ENCODE data around the gene NEK6.

The NEK6 gene

GRCh38 chr9:124384846-124385245, 127.1 kb downstream of the NEK6 start:
- Histone ChIP-seq H3K27me3 (ENCODE audit: control insufficient read depth, low read length) (no peaks in the 10 kb centered on the region), H3K79me2 (ENCODE audit: control insufficient read depth, low read length) (peaks cover 53% of the 10 kb centered on the region), H3K9me2 (replicated peaks; ENCODE audit: control insufficient read depth, low read length) (no peaks in the 10 kb centered on the region), H3F3A (ENCODE audit: control insufficient read depth, insufficient read depth) (no peaks in the 10 kb centered on the region), H4K20me1 (ENCODE audit: control insufficient read depth, insufficient read depth, low read depth, low read length) (peaks cover 10% of the 10 kb centered on the region; the same call in 1 of the 2 replicates), H3K36me3 (ENCODE audit: control insufficient read depth, low read length) (peaks cover 42% of the 10 kb centered on the region), H3K4me3 (ENCODE audit: low read length) (no peak overlapping the region), H3K9me3 (ENCODE audit: control insufficient read depth, insufficient read depth, low read length) (no peaks in the 10 kb centered on the region), H3K27ac (ENCODE audit: low read depth, low read length) (no peak overlapping the region), H3K4me2 (ENCODE audit: low read length) (no peak overlapping the region), H3K4me1 (ENCODE audit: control insufficient read depth, low read length) (no peaks in the 10 kb centered on the region)
- TF ChIP-seq CTCF (IDR thresholded peaks at IDR 0.05; ENCODE audit: low read depth, low read length, poor library complexity, severe bottlenecking) (no peak), EZH2phosphoT487 (IDR thresholded peaks at IDR 0.05; ENCODE audit: borderline replicate concordance, low read length) (no peak)

- H3K36me3 ChIP-seq (ENCODE audit: control insufficient read depth, low read length): peaks cover 39% of the 10 kb centered on the region
- H3K27ac ChIP-seq (ENCODE audit: low read depth, low read length): no peak overlapping the region
- H3K9me2 ChIP-seq (replicated peaks; ENCODE audit: control insufficient read depth, low read length): no peaks in the 10 kb centered on the region
- no peaks in the 10 kb centered on the region for H3K9me3 ChIP-seq (ENCODE audit: control insufficient read depth, insufficient read depth, low read length)
- no peak overlapping the region for H3K4me3 ChIP-seq (ENCODE audit: low read length)
- no peaks in the 10 kb centered on the region for H3K27me3 ChIP-seq (ENCODE audit: control insufficient read depth, low read length)
- H3K4me2 ChIP-seq (ENCODE audit: low read length): no peak overlapping the region
- H3K79me2 ChIP-seq (ENCODE audit: control insufficient read depth, low read length): peaks cover 61% of the 10 kb centered on the region
- peaks cover 10% of the 10 kb centered on the region; the same call in 1 of the 2 replicates for H4K20me1 ChIP-seq (ENCODE audit: control insufficient read depth, insufficient read depth, low read depth, low read length)
- H3K4me1 ChIP-seq (ENCODE audit: control insufficient read depth, low read length): no peaks in the 10 kb centered on the region
- TF ChIP-seq EZH2phosphoT487 (IDR thresholded peaks at IDR 0.05; ENCODE audit: borderline replicate concordance, low read length): no peak
- no peak for TF ChIP-seq CTCF (IDR thresholded peaks at IDR 0.05; ENCODE audit: low read depth, low read length, poor library complexity, severe bottlenecking)
- H3F3A ChIP-seq (ENCODE audit: control insufficient read depth, insufficient read depth): no peaks in the 10 kb centered on the region
Observed at GRCh38 chr9:124385623-124386022, 127.9 kb downstream of the NEK6 start.

- TF ChIP-seq EZH2phosphoT487 (IDR thresholded peaks at IDR 0.05; ENCODE audit: borderline replicate concordance, low read length) (no peak), CTCF (IDR thresholded peaks at IDR 0.05; ENCODE audit: low read depth, low read length, poor library complexity, severe bottlenecking) (no peak)
- Histone ChIP-seq H3K79me2 (ENCODE audit: control insufficient read depth, low read length) (peaks cover 66% of the 10 kb centered on the region), H4K20me1 (ENCODE audit: control insufficient read depth, insufficient read depth, low read depth, low read length) (peaks cover 13% of the 10 kb centered on the region; the same call in 1 of the 2 replicates), H3K4me2 (ENCODE audit: low read length) (no peak overlapping the region), H3K9me3 (ENCODE audit: control insufficient read depth, insufficient read depth, low read length) (no peaks in the 10 kb centered on the region), H3K9me2 (replicated peaks; ENCODE audit: control insufficient read depth, low read length) (no peaks in the 10 kb centered on the region), H3K36me3 (ENCODE audit: control insufficient read depth, low read length) (peaks cover 36% of the 10 kb centered on the region), H3F3A (ENCODE audit: control insufficient read depth, insufficient read depth) (no peaks in the 10 kb centered on the region), H3K27ac (ENCODE audit: low read depth, low read length) (no peak overlapping the region), H3K4me1 (ENCODE audit: control insufficient read depth, low read length) (no peaks in the 10 kb centered on the region), H3K27me3 (ENCODE audit: control insufficient read depth, low read length) (no peaks in the 10 kb centered on the region), H3K4me3 (ENCODE audit: low read length) (no peak overlapping the region)
Observed at GRCh38 chr9:124386201-124386600, 128.5 kb downstream of the NEK6 start.
